Measurements from ENCODE around the gene ZFP42.
"Not testable (repeated sequence)": the region's sequence is repeated elsewhere in the genome, so short reads cannot be mapped to it uniquely, and the experiment has no call there.

The ZFP42 gene

GRCh38 chr4:187972135-187972534, 23.4 kb upstream of the ZFP42 start:
- no peak overlapping the region for H4K8ac ChIP-seq (ENCODE audit: low read depth, low read length)
- no peak overlapping the region for H4K5ac ChIP-seq (ENCODE audit: low read length)
- no peak overlapping the region for H3K4me2 ChIP-seq (ENCODE audit: low read length)
- H3K9ac ChIP-seq (ENCODE audit: low read length), result no peak overlapping the region
- H3K18ac ChIP-seq (ENCODE audit: low read length), result no peak overlapping the region
- no peak overlapping the region for H2BK5ac ChIP-seq (ENCODE audit: low read length)
- no peaks in the 10 kb centered on the region for H3K79me2 ChIP-seq (ENCODE audit: control insufficient read depth, insufficient read depth, low read length)
- no peaks in the 10 kb centered on the region for H3K36me3 ChIP-seq (ENCODE audit: control insufficient read depth, insufficient read depth, low read length)
- WGBS (ENCODE audit: extremely low coverage, insufficient coverage, low lambda C conversion rate), result no CpG with 5 or more reads among the region's 5 CpGs
- H3K4me1 ChIP-seq (ENCODE audit: control insufficient read depth, low read depth, low read length), result no peaks in the 10 kb centered on the region
- no peaks in the 10 kb centered on the region for H3K27me3 ChIP-seq (ENCODE audit: insufficient read depth, low read length, poor library complexity)
- no peak overlapping the region for H3K23ac ChIP-seq (ENCODE audit: low read length)
- H2BK15ac ChIP-seq (replicated peaks; ENCODE audit: low read depth), result no peak overlapping the region
- no peak overlapping the region for H3K4me3 ChIP-seq (ENCODE audit: low read length)
- no peak overlapping the region for H3K4ac ChIP-seq (ENCODE audit: low read depth, low read length)
- H2AK5ac ChIP-seq (ENCODE audit: low read length), result no peak overlapping the region
- no peak for DNase-seq
- H3K79me1 ChIP-seq (ENCODE audit: low read length), result no peaks in the 10 kb centered on the region
- H3K27ac ChIP-seq (ENCODE audit: low read depth, low read length), result no peak overlapping the region
- H2BK120ac ChIP-seq (ENCODE audit: low read depth, low read length), result no peak overlapping the region
- H3K56ac ChIP-seq (ENCODE audit: low read length), result no peak overlapping the region

GRCh38 chr4:187983746-187984145, 11.8 kb upstream of the ZFP42 start:
- H2BK5ac ChIP-seq (ENCODE audit: low read length), result no peak overlapping the region
- H3K27me3 ChIP-seq (ENCODE audit: insufficient read depth, low read length, poor library complexity), result no peaks in the 10 kb centered on the region
- no peak overlapping the region for H2AK5ac ChIP-seq (ENCODE audit: low read length)
- H3K79me1 ChIP-seq (ENCODE audit: low read length), result no peaks in the 10 kb centered on the region
- H3K4me2 ChIP-seq (ENCODE audit: low read length), result no peak overlapping the region
- H4K8ac ChIP-seq (ENCODE audit: low read depth, low read length), result no peak overlapping the region
- H3K4ac ChIP-seq (ENCODE audit: low read depth, low read length), result no peak overlapping the region
- H3K9ac ChIP-seq (ENCODE audit: low read length), result no peak overlapping the region
- H2BK15ac ChIP-seq (replicated peaks; ENCODE audit: low read depth), result no peak overlapping the region
- H3K36me3 ChIP-seq (ENCODE audit: control insufficient read depth, insufficient read depth, low read length), result no peaks in the 10 kb centered on the region
- no CpG with 5 or more reads among the region's 2 CpGs for WGBS (ENCODE audit: extremely low coverage, insufficient coverage, low lambda C conversion rate)
- H3K4me3 ChIP-seq (ENCODE audit: low read length), result no peak overlapping the region
- H3K4me1 ChIP-seq (ENCODE audit: control insufficient read depth, low read depth, low read length), result no peaks in the 10 kb centered on the region
- H4K5ac ChIP-seq (ENCODE audit: low read length), result no peak overlapping the region
- H3K27ac ChIP-seq (ENCODE audit: low read depth, low read length), result no peak overlapping the region
- no peaks in the 10 kb centered on the region for H3K79me2 ChIP-seq (ENCODE audit: control insufficient read depth, insufficient read depth, low read length)
- no peak overlapping the region for H2BK120ac ChIP-seq (ENCODE audit: low read depth, low read length)
- DNase-seq, result no peak
- no peak overlapping the region for H3K23ac ChIP-seq (ENCODE audit: low read length)
- H3K56ac ChIP-seq (ENCODE audit: low read length), result no peak overlapping the region
- no peak overlapping the region for H3K18ac ChIP-seq (ENCODE audit: low read length)

GRCh38 chr4:187992971-187993370, 2.6 kb upstream of the ZFP42 start:
- Histone ChIP-seq H3K4me3 (ENCODE audit: low read length) (no peak overlapping the region), H2BK15ac (replicated peaks; ENCODE audit: low read depth) (no peak overlapping the region), H3K36me3 (ENCODE audit: control insufficient read depth, insufficient read depth, low read length) (no peaks in the 10 kb centered on the region), H3K9ac (ENCODE audit: low read length) (no peak overlapping the region), H3K56ac (ENCODE audit: low read length) (no peak overlapping the region), H3K27me3 (ENCODE audit: insufficient read depth, low read length, poor library complexity) (no peaks in the 10 kb centered on the region), H4K5ac (ENCODE audit: low read length) (no peak overlapping the region), H3K4ac (ENCODE audit: low read depth, low read length) (no peak overlapping the region), H2BK5ac (ENCODE audit: low read length) (no peak overlapping the region), H3K4me2 (ENCODE audit: low read length) (no peak overlapping the region), H3K79me1 (ENCODE audit: low read length) (no peaks in the 10 kb centered on the region), H3K4me1 (ENCODE audit: control insufficient read depth, low read depth, low read length) (no peaks in the 10 kb centered on the region), H4K8ac (ENCODE audit: low read depth, low read length) (no peak overlapping the region), H3K79me2 (ENCODE audit: control insufficient read depth, insufficient read depth, low read length) (peaks cover 21% of the 10 kb centered on the region), H2BK120ac (ENCODE audit: low read depth, low read length) (no peak overlapping the region), H3K18ac (ENCODE audit: low read length) (no peak overlapping the region), H3K23ac (ENCODE audit: low read length) (no peak overlapping the region), H2AK5ac (ENCODE audit: low read length) (no peak overlapping the region), H3K27ac (ENCODE audit: low read depth, low read length) (no peak overlapping the region)
- WGBS (ENCODE audit: extremely low coverage, insufficient coverage, low lambda C conversion rate), result no CpG with 5 or more reads among the region's 5 CpGs
- peak; percentile 71 for DNase-seq

GRCh38 chr4:187993827-187994226, 1.7 kb upstream of the ZFP42 start:
- Histone ChIP-seq H3K36me3 (ENCODE audit: control insufficient read depth, insufficient read depth, low read length) (peaks cover 4% of the 10 kb centered on the region), H3K23ac (ENCODE audit: low read length) (no peak overlapping the region), H3K9ac (ENCODE audit: low read length) (no peak overlapping the region), H3K4me2 (ENCODE audit: low read length) (no peak overlapping the region), H3K79me1 (ENCODE audit: low read length) (no peaks in the 10 kb centered on the region), H2BK120ac (ENCODE audit: low read depth, low read length) (no peak overlapping the region), H4K5ac (ENCODE audit: low read length) (no peak overlapping the region), H3K4ac (ENCODE audit: low read depth, low read length) (no peak overlapping the region), H4K8ac (ENCODE audit: low read depth, low read length) (no peak overlapping the region), H3K27me3 (ENCODE audit: insufficient read depth, low read length, poor library complexity) (no peaks in the 10 kb centered on the region), H2BK15ac (replicated peaks; ENCODE audit: low read depth) (no peak overlapping the region), H3K18ac (ENCODE audit: low read length) (no peak overlapping the region), H2BK5ac (ENCODE audit: low read length) (no peak overlapping the region), H3K79me2 (ENCODE audit: control insufficient read depth, insufficient read depth, low read length) (peaks cover 30% of the 10 kb centered on the region), H3K56ac (ENCODE audit: low read length) (no peak overlapping the region), H2AK5ac (ENCODE audit: low read length) (no peak overlapping the region), H3K4me3 (ENCODE audit: low read length) (no peak overlapping the region), H3K27ac (ENCODE audit: low read depth, low read length) (no peak overlapping the region), H3K4me1 (ENCODE audit: control insufficient read depth, low read depth, low read length) (peaks cover 4% of the 10 kb centered on the region)
- WGBS (ENCODE audit: extremely low coverage, insufficient coverage, low lambda C conversion rate), result no CpG with 5 or more reads among the region's 6 CpGs
- peak; percentile 83 for DNase-seq

- Histone ChIP-seq H3K4me2 (ENCODE audit: low read length) (peak overlapping the region; percentile 36), H3K36me3 (ENCODE audit: control insufficient read depth, insufficient read depth, low read length) (peaks cover 8% of the 10 kb centered on the region), H3K23ac (ENCODE audit: low read length) (no peak overlapping the region), H2BK5ac (ENCODE audit: low read length) (peak overlapping the region; percentile 11), H3K79me1 (ENCODE audit: low read length) (peaks cover 2% of the 10 kb centered on the region), H3K79me2 (ENCODE audit: control insufficient read depth, insufficient read depth, low read length) (peaks cover 52% of the 10 kb centered on the region), H3K4me3 (ENCODE audit: low read length) (peak overlapping the region; percentile 81), H2BK120ac (ENCODE audit: low read depth, low read length) (no peak overlapping the region), H3K27me3 (ENCODE audit: insufficient read depth, low read length, poor library complexity) (no peaks in the 10 kb centered on the region), H2AK5ac (ENCODE audit: low read length) (no peak overlapping the region), H3K56ac (ENCODE audit: low read length) (peak overlapping the region; percentile 94), H3K18ac (ENCODE audit: low read length) (peak overlapping the region; percentile 72), H3K4ac (ENCODE audit: low read depth, low read length) (peak overlapping the region; percentile 17), H2BK15ac (replicated peaks; ENCODE audit: low read depth) (no peak overlapping the region), H3K27ac (ENCODE audit: low read depth, low read length) (peak overlapping the region; percentile 45), H3K4me1 (ENCODE audit: control insufficient read depth, low read depth, low read length) (peaks cover 4% of the 10 kb centered on the region), H4K8ac (ENCODE audit: low read depth, low read length) (no peak overlapping the region), H4K5ac (ENCODE audit: low read length) (no peak overlapping the region), H3K9ac (ENCODE audit: low read length) (peak overlapping the region; percentile 92)
- WGBS (ENCODE audit: extremely low coverage, insufficient coverage, low lambda C conversion rate), result no CpG with 5 or more reads among the region's 34 CpGs
- DNase-seq, result peak; percentile 94
Measured at GRCh38 chr4:187996502-187997177, 1.1 kb downstream of the ZFP42 start.

- peak overlapping the region; percentile 92 for H3K9ac ChIP-seq (ENCODE audit: low read length)
- WGBS (ENCODE audit: extremely low coverage, insufficient coverage, low lambda C conversion rate), result no CpG with 5 or more reads among the region's 15 CpGs
- H3K56ac ChIP-seq (ENCODE audit: low read length), result peak overlapping the region; percentile 73
- H2BK5ac ChIP-seq (ENCODE audit: low read length); H2AK5ac ChIP-seq (ENCODE audit: low read length); H4K8ac ChIP-seq (ENCODE audit: low read depth, low read length); H3K4me1 ChIP-seq (ENCODE audit: control insufficient read depth, low read depth, low read length); H3K79me1 ChIP-seq (ENCODE audit: low read length); H3K27me3 ChIP-seq (ENCODE audit: insufficient read depth, low read length, poor library complexity); H2BK15ac ChIP-seq (replicated peaks; ENCODE audit: low read depth); H3K27ac ChIP-seq (ENCODE audit: low read depth, low read length); H4K5ac ChIP-seq (ENCODE audit: low read length); H2BK120ac ChIP-seq (ENCODE audit: low read depth, low read length); DNase-seq; H3K23ac ChIP-seq (ENCODE audit: low read length); H3K18ac ChIP-seq (ENCODE audit: low read length); H3K4ac ChIP-seq (ENCODE audit: low read depth, low read length): not testable (repeated sequence)
- peak overlapping the region; percentile 32 for H3K4me3 ChIP-seq (ENCODE audit: low read length)
- peak overlapping the region; percentile 29 for H3K4me2 ChIP-seq (ENCODE audit: low read length)
- peaks cover 12% of the 10 kb centered on the region for H3K36me3 ChIP-seq (ENCODE audit: control insufficient read depth, insufficient read depth, low read length)
- peaks cover 64% of the 10 kb centered on the region for H3K79me2 ChIP-seq (ENCODE audit: control insufficient read depth, insufficient read depth, low read length)
Measured at GRCh38 chr4:187997991-187998390, 2.4 kb downstream of the ZFP42 start.

Data from mesendoderm (in vitro differentiated cells).